ENCODE results near the gene KDM4B.
"Not testable (repeated sequence)": the region's sequence is repeated elsewhere in the genome, so short reads cannot be mapped to it uniquely, and the experiment has no call there.

GRCh38 chr19:5160158-5160795 is 191.4 kb downstream of the KDM4B start:
- TF ChIP-seq YY1 (IDR thresholded peaks at IDR 0.05); CTCF (IDR thresholded peaks at IDR 0.05; ENCODE audit: low read depth, low read length, missing input control); FOXA1 (IDR thresholded peaks at IDR 0.05); REST (IDR thresholded peaks at IDR 0.05); JUND (IDR thresholded peaks at IDR 0.05); GABPA (IDR thresholded peaks at IDR 0.05 in 1 of 2, conservative IDR thresholded peaks at IDR 0.05 in 1 of 2); EGR1 (IDR thresholded peaks at IDR 0.05; ENCODE audit: low read depth in 2 of 2): not testable (repeated sequence)
